Endothelial cell (in vitro differentiated cells): ENCODE results near the gene SBF2. TPM values are rescaled to one million over a fixed set of nuclear protein-coding genes. Genes with fewer than 3 reads are reported as not detected.
A peak's percentile ranks its signal among the peaks of the same experiment; 100 is the strongest.

Experiments used
- DNase-seq: peaks from one replicate; pipeline ENCODE4 v3.0.0; 2021; ENCODE audit warnings: low spot score
- H3K27ac Mint-ChIP-seq: one replicate; pipeline ENCODE4 v1.8.0; 2021; ENCODE audit warnings: mixed read lengths, inconsistent platforms; ENCODE audit not compliant: unreplicated experiment
- H3K27me3 Mint-ChIP-seq: one replicate; pipeline ENCODE4 v1.8.0; 2021; ENCODE audit warnings: mild to moderate bottlenecking, moderate library complexity, mixed read lengths, inconsistent platforms; ENCODE audit not compliant: unreplicated experiment
- H3K36me3 Mint-ChIP-seq: one replicate; pipeline ENCODE4 v1.8.0; 2021; ENCODE audit warnings: mild to moderate bottlenecking, low read depth, mixed read lengths, inconsistent platforms; ENCODE audit not compliant: unreplicated experiment
- H3K4me1 Mint-ChIP-seq: one replicate; pipeline ENCODE4 v1.8.0; 2021; ENCODE audit warnings: mild to moderate bottlenecking, mixed read lengths, inconsistent platforms; ENCODE audit not compliant: unreplicated experiment
- H3K4me3 Mint-ChIP-seq: one replicate; pipeline ENCODE4 v1.8.0; 2021; ENCODE audit warnings: mild to moderate bottlenecking, mixed read lengths, inconsistent platforms; ENCODE audit not compliant: unreplicated experiment
- H3K9me3 Mint-ChIP-seq: one replicate; pipeline ENCODE4 v1.8.0; 2021; ENCODE audit warnings: mixed read lengths, inconsistent platforms; ENCODE audit not compliant: unreplicated experiment
- CTCF ChIP-seq: fragments of 200-600 bp; sonication (generic); IDR thresholded peaks from one replicate; pipeline ENCODE4 v1.5.0; 2021; ENCODE audit warnings: antibody characterized with exemption; ENCODE audit not compliant: unreplicated experiment
- total RNA-seq: library from RNA; stranded (reverse); fragmentation: NEBNext Ultra II Directional; extraction: Animal tissue kit (Norgen Biotek cat#: 25700); gene quantifications from one replicate; pipeline ENCODE4 v1.2.1, GENCODE V29; 2021; ENCODE audit not compliant: unreplicated experiment

The SBF2 gene
- total RNA-seq, 1 donor from 2014 or later, result 40.8 TPM

- DNase-seq, result no peak
These were observed 534.4 kb downstream of the SBF2 start for GRCh38 chr11:9759519-9760192.

GRCh38 chr11:9758637-9759518, 535.1 kb downstream of the SBF2 start:
- Mint-ChIP-seq H3K27ac (no peak overlapping the region), H3K9me3 (no peaks in the 10 kb centered on the region), H3K4me3 (peak overlapping the region; percentile 85), H3K4me1 (peaks cover 36% of the 10 kb centered on the region), H3K36me3 (peaks cover 10% of the 10 kb centered on the region), H3K27me3 (peaks cover 17% of the 10 kb centered on the region)
- TF ChIP-seq CTCF, result no peak
- peak; percentile 64 for DNase-seq

More at GRCh38 chr11:9759519-9760192, 534.4 kb downstream of the SBF2 start:
- Mint-ChIP-seq H3K36me3 (peaks cover 13% of the 10 kb centered on the region), H3K4me1 (peaks cover 30% of the 10 kb centered on the region), H3K9me3 (no peaks in the 10 kb centered on the region), H3K27me3 (peaks cover 19% of the 10 kb centered on the region), H3K4me3 (peak overlapping the region; percentile 85), H3K27ac (peak overlapping the region; percentile 10)
- no peak for TF ChIP-seq CTCF

GRCh38 chr11:9757809-9758636, 536.0 kb downstream of the SBF2 start:
- peak; percentile 81 for DNase-seq
- Mint-ChIP-seq H3K4me3 (peak overlapping the region; percentile 82), H3K27ac (peak overlapping the region; percentile 36)

GRCh38 chr11:9756878-9757277, 537.1 kb downstream of the SBF2 start:
- no peak for DNase-seq
- no peaks in the 10 kb centered on the region for H3K9me3 Mint-ChIP-seq
- H3K4me1 Mint-ChIP-seq, result peaks cover 38% of the 10 kb centered on the region
- peak overlapping the region; percentile 82 for H3K4me3 Mint-ChIP-seq
- peaks cover 16% of the 10 kb centered on the region for H3K27me3 Mint-ChIP-seq
- H3K36me3 Mint-ChIP-seq, result peaks cover 6% of the 10 kb centered on the region
- TF ChIP-seq CTCF, result no peak
- peak overlapping the region; percentile 67 for H3K27ac Mint-ChIP-seq

More at GRCh38 chr11:9757809-9758636, 536.0 kb downstream of the SBF2 start:
- Mint-ChIP-seq H3K36me3 (peaks cover 10% of the 10 kb centered on the region), H3K4me1 (peaks cover 38% of the 10 kb centered on the region), H3K9me3 (no peaks in the 10 kb centered on the region), H3K27me3 (peaks cover 17% of the 10 kb centered on the region)
- peak; percentile 95 for TF ChIP-seq CTCF
